HG03575 (cell line): ENCODE results near the gene PBX3.
A peak's percentile ranks its signal among the peaks of the same experiment; 100 is the strongest.

Source experiments
- ATAC-seq: cut with Tn5 transposase; IDR thresholded peaks from one replicate; pipeline ENCODE4 v1.9.1; 2021; ENCODE audit not compliant: unreplicated experiment, insufficient number of reproducible peaks, low FRiP score; ENCODE audit errors: extremely low read depth

PBX3 gene

DNA sequence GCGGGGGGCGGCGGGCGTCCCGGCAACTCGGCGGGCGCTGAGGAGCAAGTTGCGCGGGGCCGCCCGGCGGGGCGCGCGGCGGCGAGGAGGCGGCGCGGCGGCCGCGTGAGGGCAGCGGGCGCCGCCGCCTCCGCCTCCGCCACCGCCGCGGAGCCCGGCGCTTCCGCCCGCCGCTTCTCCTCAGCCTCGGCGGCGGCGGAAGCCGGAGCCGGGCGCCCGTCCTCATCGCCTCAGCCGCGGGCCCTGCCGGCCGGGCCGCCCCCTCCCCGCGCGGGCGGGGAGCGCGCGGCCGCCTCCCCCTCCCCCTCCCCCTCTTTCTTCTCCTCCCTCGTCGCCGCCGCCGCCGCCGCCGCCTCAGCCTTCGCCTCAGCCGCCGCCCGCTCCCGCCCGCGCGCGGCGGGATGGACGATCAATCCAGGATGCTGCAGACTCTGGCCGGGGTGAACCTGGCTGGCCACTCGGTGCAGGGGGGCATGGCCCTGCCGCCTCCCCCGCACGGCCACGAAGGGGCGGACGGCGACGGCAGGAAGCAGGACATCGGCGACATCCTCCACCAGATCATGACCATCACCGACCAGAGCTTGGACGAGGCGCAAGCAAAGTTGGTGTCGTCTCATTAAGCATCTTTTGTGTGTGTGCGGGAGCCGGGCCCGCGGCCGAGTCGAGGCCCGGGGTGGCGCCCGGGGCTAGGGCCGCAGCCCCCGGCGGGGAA, at the start of gene PBX3:
Gene PBX3, plus strand, starts transcription at position 321 of the 712 bp plus-strand sequence.
- no peak for ATAC-seq

- no peak for ATAC-seq
Observed at GRCh38 chr9:125699870-125700269, 47.3 kb upstream of the PBX3 start.

GRCh38 chr9:125700791-125701190, 46.4 kb upstream of the PBX3 start:
- ATAC-seq: peak; percentile 55

- ATAC-seq: no peak
Observed at GRCh38 chr9:125701351-125701750, 45.8 kb upstream of the PBX3 start.

DNA sequence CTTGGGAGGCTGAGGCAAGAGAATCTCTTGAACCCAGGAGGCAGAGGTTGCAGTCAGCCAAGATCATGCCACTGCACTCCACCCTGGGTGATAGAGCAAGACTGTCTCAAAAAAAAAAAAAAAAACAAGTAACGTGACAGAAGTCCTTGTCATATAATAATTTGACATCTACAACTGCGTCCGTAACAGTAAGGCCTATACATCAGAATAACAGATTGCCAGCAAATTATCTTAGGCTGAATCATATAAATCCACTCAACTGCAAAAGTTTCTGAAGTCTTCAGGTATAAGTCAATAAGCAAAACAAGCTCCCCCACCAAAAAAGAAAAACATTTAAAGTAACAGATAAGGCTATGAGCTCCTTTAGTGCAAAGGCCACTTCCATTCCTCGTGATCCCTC, 43.5 kb upstream of the PBX3 start:
- no peak for ATAC-seq

DNA sequence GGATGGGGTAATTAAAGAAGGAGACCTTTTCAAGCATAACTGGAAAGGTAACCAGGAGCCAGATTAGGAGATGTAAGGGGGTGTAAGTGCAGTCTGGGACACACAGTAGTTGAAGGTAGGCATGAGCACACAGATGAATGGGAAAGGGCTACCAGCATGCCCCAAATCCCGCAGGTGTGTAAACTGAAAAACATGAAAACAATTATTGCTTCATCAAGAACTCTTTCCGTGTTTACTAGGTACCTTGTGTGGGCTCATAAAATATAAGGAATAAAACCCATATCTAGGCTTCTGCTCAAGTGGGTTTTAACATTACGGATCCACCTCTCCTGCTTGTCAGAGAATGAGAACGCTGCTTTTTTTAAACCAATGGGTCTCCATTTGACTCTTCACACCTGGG, 41.3 kb upstream of the PBX3 start:
- no peak for ATAC-seq

- peak; percentile 54 for ATAC-seq
Observed at GRCh38 chr9:125706651-125707471, 40.3 kb upstream of the PBX3 start, which contains the start of gene MAPKAP1. TSS of gene MAPKAP1 (minus strand) at chr9:125707208. CDS start at chr9:125672574, 34,634 bp downstream.

GRCh38 chr9:125707472-125707804, 39.7 kb upstream of the PBX3 start:
- ATAC-seq: no peak

DNA sequence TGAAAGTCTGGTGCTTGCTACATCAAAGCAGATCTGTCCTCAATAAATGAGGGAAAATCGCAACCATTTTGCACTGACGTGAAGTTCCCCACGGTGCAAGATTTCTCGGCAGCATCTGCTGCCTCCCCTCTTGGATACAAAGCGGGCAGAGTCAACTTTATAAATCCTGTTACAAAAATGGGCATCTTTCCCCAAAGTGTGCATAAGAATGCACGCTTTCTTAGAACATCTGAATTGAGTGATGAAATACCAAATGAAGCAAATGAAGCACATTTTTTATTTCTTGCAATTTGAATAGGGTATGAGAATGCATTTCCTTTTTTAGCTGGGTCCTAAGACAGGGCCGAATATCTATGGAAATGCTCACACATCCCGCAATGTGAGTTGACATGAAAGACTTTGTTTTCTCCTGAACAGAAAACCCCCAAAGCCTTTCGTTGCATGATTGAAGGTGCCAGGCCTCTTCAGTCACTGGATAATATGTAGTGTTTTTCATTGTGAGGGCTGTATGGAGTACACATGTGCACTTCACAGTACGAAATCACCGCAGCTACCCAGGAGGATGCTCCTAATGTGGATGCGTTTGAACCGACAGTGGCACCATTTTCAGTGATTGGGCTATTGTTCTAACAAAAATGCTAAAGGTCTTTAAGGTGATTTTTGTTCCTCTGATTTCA, 20.6 kb upstream of the PBX3 start:
- ATAC-seq: no peak

DNA sequence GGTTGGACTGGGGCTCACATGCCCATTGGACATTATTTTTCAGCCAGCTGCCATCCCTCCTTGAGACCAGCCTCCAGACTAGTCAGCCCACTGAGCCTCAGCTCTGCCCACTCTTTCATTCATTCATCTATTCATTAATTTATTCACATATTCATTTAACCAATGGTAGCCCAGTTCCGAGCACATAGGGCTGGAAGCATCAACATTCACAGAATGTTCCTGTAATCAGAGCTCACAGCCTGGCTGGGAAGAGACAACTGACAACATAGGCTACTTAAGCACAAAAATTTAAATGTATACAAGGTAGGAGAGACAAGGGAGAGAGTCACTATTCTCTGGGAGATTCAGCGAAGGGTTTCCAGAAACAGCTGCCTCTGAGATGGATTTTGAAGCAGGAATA, 17.0 kb upstream of the PBX3 start:
- no peak for ATAC-seq

GRCh38 chr9:125732562-125732961, 14.6 kb upstream of the PBX3 start:
- no peak for ATAC-seq

DNA sequence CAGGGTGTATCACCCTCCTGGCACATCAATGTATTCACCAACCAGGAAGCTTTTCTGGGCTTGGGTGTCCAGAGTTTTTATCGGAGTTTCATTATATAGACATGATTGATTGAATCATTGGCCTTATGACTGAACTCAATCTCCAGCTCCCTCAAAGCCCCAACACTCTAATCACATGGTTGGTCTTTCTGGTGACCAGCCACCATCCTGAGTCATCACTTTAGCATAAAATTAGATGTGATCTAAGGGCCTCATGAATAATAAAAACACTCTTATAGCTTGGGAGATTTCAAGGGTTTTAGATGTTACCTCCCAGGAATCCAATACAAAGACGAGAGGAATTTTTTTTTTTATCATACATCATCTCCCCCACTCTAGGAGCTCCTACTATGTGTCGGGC, 7.7 kb upstream of the PBX3 start:
- no peak for ATAC-seq

DNA sequence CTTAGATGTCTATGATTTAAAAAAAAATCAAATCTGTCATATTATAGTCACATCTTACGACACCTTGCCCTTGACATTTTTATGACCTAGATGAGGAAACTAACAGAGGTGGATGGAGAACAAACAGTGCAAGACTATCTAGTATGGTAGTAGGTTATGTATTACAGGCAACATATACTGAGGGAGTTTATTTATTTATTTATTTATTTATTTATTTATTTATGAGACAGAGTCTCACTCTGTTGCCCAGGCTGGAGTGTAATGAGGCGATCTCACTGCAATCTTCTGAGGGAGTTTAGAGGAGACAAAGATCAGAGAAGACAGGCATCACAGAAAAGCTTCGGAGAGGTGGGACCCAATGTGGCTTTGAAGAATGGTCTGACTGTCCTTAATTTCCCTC, 4.5 kb upstream of the PBX3 start:
- ATAC-seq: no peak

GRCh38 chr9:125743682-125744428, 3.3 kb upstream of the PBX3 start:
- no peak for ATAC-seq

- no peak for ATAC-seq
Observed at GRCh38 chr9:125744616-125745015, 2.6 kb upstream of the PBX3 start.

- no peak for ATAC-seq
Observed at GRCh38 chr9:125745018-125745417, 2.2 kb upstream of the PBX3 start.

DNA sequence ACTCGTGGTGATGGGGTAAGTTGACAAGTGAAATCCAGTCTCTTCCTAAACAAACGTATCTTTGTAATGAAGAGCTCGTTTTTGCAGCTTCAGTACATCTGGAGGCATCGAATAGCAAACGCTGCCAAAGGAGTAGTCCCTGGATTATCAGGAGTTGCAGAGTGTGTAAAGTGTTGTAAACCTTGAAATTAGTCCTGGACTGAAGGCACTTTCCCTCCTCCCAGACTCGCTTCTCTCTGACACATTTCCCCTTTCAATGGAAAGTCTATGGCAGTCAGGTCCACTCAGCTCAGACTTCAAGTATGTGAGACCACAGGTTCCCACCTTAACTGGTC, 1.5 kb upstream of the PBX3 start:
- ATAC-seq: no peak

DNA sequence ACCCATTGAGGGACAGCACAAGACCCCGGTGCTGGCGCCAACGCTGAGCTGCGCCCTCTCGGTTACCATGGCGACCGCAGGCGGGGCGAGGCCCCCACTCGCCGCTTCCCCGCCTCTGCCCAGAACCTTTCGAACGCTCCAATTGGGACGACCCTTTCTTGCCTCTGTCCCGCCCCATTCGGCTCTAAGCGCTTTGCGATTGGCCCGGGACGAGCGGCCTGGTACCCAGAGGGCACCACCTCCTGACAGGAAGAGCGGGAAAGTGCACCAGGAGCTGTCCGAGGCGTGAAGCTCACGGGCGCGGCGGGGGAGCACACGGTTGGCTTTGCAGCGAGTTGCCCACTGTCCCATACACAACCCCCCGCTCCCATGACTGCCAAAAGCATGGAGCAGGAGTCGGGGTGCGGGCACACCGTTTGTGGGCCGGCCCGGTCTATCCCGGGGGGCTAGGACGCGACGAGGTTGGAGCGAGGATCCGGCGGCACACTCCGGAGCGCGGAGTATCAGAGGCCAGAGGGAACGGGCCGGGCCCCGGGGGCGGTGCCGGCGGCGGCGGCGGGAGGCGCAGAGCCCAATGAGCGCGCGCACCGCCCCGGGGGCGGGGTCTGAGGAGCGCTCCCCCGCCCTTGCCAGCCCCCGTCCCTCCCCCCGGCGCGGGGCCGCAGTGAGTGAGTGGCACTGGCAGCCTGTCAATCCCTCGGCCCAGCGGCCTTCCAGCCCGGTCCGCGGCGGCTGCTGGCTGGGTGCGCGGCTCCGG, 978 bp upstream of the PBX3 start:
- no peak for ATAC-seq

DNA sequence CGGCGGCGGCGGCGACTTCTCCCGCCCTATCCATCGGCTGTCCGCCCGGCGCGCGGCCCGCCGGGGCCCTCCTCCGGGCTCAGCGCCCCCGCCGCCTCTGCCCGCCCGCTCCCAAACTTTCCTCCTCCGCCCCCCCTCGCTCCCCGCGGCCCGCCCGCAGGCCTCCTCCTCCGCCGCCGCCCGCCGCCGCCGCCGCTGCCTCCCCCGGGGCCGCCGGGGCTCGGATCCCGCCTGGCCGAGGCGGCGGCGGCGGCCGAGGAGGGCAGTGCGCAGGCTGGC, 460 bp upstream of the PBX3 start:
- no peak for ATAC-seq
